Caco-2 (cell line): ENCODE data around the gene MSH2. TPM values are rescaled to one million over a fixed set of nuclear protein-coding genes. Genes with fewer than 3 reads are reported as not detected.

Experiments used
- BruUV-seq: library from RNA; stranded (reverse); fragments of 400-500 nt; replicated peaks from 2 replicates; lab custom pipeline; 2021; lab: Mats Ljungman, UMichigan
- CTCF ChIA-PET: fragments of 300-600 bp; sonication (Branson Sonifier 250); formaldehyde crosslinking; loops from one replicate; lab custom pipeline; 2022; ENCODE audit warnings: antibody characterized with exemption; lab: Charles Lee
- POLR2A ChIA-PET: fragments of 300-600 bp; sonication (Branson Sonifier 250); formaldehyde crosslinking; loops from one replicate; lab custom pipeline; 2022; ENCODE audit warnings: antibody characterized with exemption; lab: Charles Lee
- DNase-seq, 2 experiments: peaks; one replicate each; pipeline versions ENCODE4 v3.0.0 to v3.0.0-alpha.2; 2020 to 2022
- H3K27me3 ChIP-seq: replicated peaks from 2 replicates; pipeline ENCODE4 v1.6.0; 2011; ENCODE audit warnings: low read length; ENCODE audit not compliant: control insufficient read depth, insufficient read depth
- H3K36me3 ChIP-seq: 2 replicates; pipeline ENCODE4 v1.5.1; 2011; ENCODE audit warnings: low read length; ENCODE audit not compliant: control insufficient read depth, insufficient read depth
- H3K4me1 ChIP-seq: fragments of 250-450 bp; sonication (Bioruptor Pico); 2 replicates; pipeline ENCODE4 v1.5.1; 2020; ENCODE audit warnings: mild to moderate bottlenecking
- H3K4me3 ChIP-seq: 2 replicates; pipeline ENCODE4 v1.5.1; 2011; ENCODE audit warnings: low read depth, mild to moderate bottlenecking, control low read depth, low read length
- H3K9me3 ChIP-seq: fragments of 250-450 bp; sonication (Bioruptor Pico); 2 replicates; pipeline ENCODE4 v1.5.1; 2020; ENCODE audit warnings: mild to moderate bottlenecking, moderate library complexity
- H3K27ac Mint-ChIP-seq: one replicate; pipeline ENCODE4 v1.8.0; 2022; ENCODE audit warnings: mixed read lengths; ENCODE audit not compliant: unreplicated experiment
- H3K27me3 Mint-ChIP-seq: one replicate; pipeline ENCODE4 v1.8.0; 2022; ENCODE audit warnings: mixed read lengths; ENCODE audit not compliant: insufficient read depth, unreplicated experiment
- H3K36me3 Mint-ChIP-seq: one replicate; pipeline ENCODE4 v1.8.0; 2022; ENCODE audit warnings: mild to moderate bottlenecking, mixed read lengths; ENCODE audit not compliant: insufficient read depth, unreplicated experiment
- H3K4me1 Mint-ChIP-seq: one replicate; pipeline ENCODE4 v1.8.0; 2022; ENCODE audit warnings: low read depth, mixed read lengths; ENCODE audit not compliant: unreplicated experiment
- H3K4me3 Mint-ChIP-seq: one replicate; pipeline ENCODE4 v1.8.0; 2022; ENCODE audit warnings: mild to moderate bottlenecking, moderate library complexity, mixed read lengths; ENCODE audit not compliant: unreplicated experiment
- H3K9me3 Mint-ChIP-seq: one replicate; pipeline ENCODE4 v1.8.0; 2022; ENCODE audit warnings: mixed read lengths; ENCODE audit not compliant: unreplicated experiment
- CTCF ChIP-seq, 2 experiments: fragments of 200-600 bp in 1 of 2; IDR thresholded peaks; 1 replicate in 1 of 2; 2 replicates in 1 of 2; pipeline versions ENCODE4 v1.5.1 to v1.8.0; 2011 to 2022; ENCODE audit warnings: antibody characterized with exemption in 1 of 2, control low read depth in 1 of 2, inconsistent platforms in 1 of 2, low read depth in 1 of 2, low read length in 1 of 2, mild to moderate bottlenecking in 1 of 2, moderate library complexity in 1 of 2; ENCODE audit not compliant: insufficient read depth in 1 of 2, severe bottlenecking in 1 of 2, unreplicated experiment in 1 of 2
- intact Hi-C: fragments of 100-400 bp; cut with micrococcal nuclease; formaldehyde crosslinking; loops from one replicate; pipeline ENCODE4 v1.10.0; 2022; ENCODE audit not compliant: unreplicated experiment
- microRNA-seq: library from miRNA; unstranded; fragments of <30 nt; microRNA quantifications from one replicate; pipeline ENCODE4 v1.2.0, GENCODE V29; 2022
- total RNA-seq: library from RNA; stranded (reverse); gene quantifications from 2 replicates; pipeline ENCODE4 v1.2.3, GENCODE V29; 2022

MSH2 gene
- total RNA-seq, 1 experiment from 2014 or later, result 72.5 TPM

GRCh38 chr2:47530105-47530760, 127.3 kb downstream of the MSH2 start:
- Mint-ChIP-seq H3K36me3 (no peaks in the 10 kb centered on the region), H3K27ac (no peak overlapping the region), H3K4me3 (no peak overlapping the region), H3K9me3 (no peaks in the 10 kb centered on the region), H3K4me1 (no peaks in the 10 kb centered on the region), H3K27me3 (peaks cover 4% of the 10 kb centered on the region)
- no TSS peak for BruUV-seq
- DNase-seq, result no peak
- ChIA-PET POLR2A (no interaction called here), CTCF (interaction anchor here (1.2 kb wide), 1 partner anchor 9 kb away, joined by 3 read pairs; no protein-coding TSS in a partner anchor)
- intact Hi-C loops, result no loop called here
- no peaks in the 10 kb centered on the region for H3K4me1 ChIP-seq
- no peak overlapping the region for H3K4me3 ChIP-seq
- no peak for TF ChIP-seq CTCF (IDR thresholded peaks at IDR 0.05; ENCODE audit: insufficient read depth in 1 of 2, low read depth in 1 of 2, low read length in 1 of 2, severe bottlenecking in 1 of 2, unreplicated experiment in 1 of 2)
- no peaks in the 10 kb centered on the region; the same call in 1 of the 2 replicates for H3K27me3 ChIP-seq
- no peaks in the 10 kb centered on the region for H3K36me3 ChIP-seq
- no peaks in the 10 kb centered on the region for H3K9me3 ChIP-seq

- Mint-ChIP-seq H3K36me3 (no peaks in the 10 kb centered on the region), H3K4me1 (no peaks in the 10 kb centered on the region), H3K27me3 (no peaks in the 10 kb centered on the region), H3K9me3 (no peaks in the 10 kb centered on the region), H3K27ac (no peak overlapping the region), H3K4me3 (no peak overlapping the region)
- intact Hi-C loops, result no loop called here
- Histone ChIP-seq H3K4me3 (no peak overlapping the region), H3K36me3 (no peaks in the 10 kb centered on the region), H3K4me1 (no peaks in the 10 kb centered on the region), H3K27me3 (no peaks in the 10 kb centered on the region; the same call in 1 of the 2 replicates), H3K9me3 (no peaks in the 10 kb centered on the region)
- no peak for TF ChIP-seq CTCF (IDR thresholded peaks at IDR 0.05; ENCODE audit: insufficient read depth in 1 of 2, low read depth in 1 of 2, low read length in 1 of 2, severe bottlenecking in 1 of 2, unreplicated experiment in 1 of 2)
- DNase-seq, result no peak
- POLR2A ChIA-PET, result no interaction called here
- CTCF ChIA-PET, result interaction anchor here (1.2 kb wide), 1 partner anchor 11 kb away, joined by 3 read pairs; no protein-coding TSS in a partner anchor
- no TSS peak for BruUV-seq
These were observed 128.6 kb downstream of the MSH2 start for GRCh38 chr2:47531378-47532042.

Small RNAs within 50 kb of the gene (microRNA-seq; reads per million reads assigned to microRNA genes)
- gene MIR559, result 6.9 reads per million, percentile 41 among the genes with 10 or more reads in this experiment

Other genes starting within 250 kb of the MSH2 start
- gene STPG4, start 247.8 kb upstream of the MSH2 start, total RNA-seq, result 0.46 and 0.79 TPM in 2 replicates
- 806 and 843 TPM in 2 replicates for gene CALM2, start 226.6 kb upstream of the MSH2 start, total RNA-seq
- gene EPCAM, start 33.8 kb upstream of the MSH2 start, total RNA-seq, result 710 and 751 TPM in 2 replicates
- gene KCNK12, start 167.8 kb downstream of the MSH2 start, total RNA-seq, result 0.07 TPM in 1 of 2 replicates, not detected in the other